GM23248 (cell line): ENCODE data around the gene SPTSSA.

Experiments used
- EZH2 ChIP-seq: fragments of 200-600 bp; sonication (generic); IDR thresholded peaks from 2 replicates; pipeline ENCODE4 v1.6.1; 2018; ENCODE audit warnings: antibody characterized with exemption, mild to moderate bottlenecking; ENCODE audit not compliant: insufficient read depth, poor library complexity, severe bottlenecking
- EZH2phosphoT487 ChIP-seq: fragments of 200-600 bp; sonication (generic); IDR thresholded peaks from 2 replicates; pipeline ENCODE4 v1.6.1; 2018; ENCODE audit warnings: antibody characterized with exemption, moderate library complexity, mild to moderate bottlenecking, low read depth; ENCODE audit not compliant: insufficient read depth

- no peak for TF ChIP-seq EZH2
- no peak for TF ChIP-seq EZH2phosphoT487
Measured at GRCh38 chr14:34386865-34387485, 75.1 kb downstream of the SPTSSA start.
